Vagina (tissue), 2 donors: ENCODE measurements around the gene GNPTG. TPM values are rescaled to one million over a fixed set of nuclear protein-coding genes. Genes with fewer than 3 reads are reported as not detected.

Experiments used
- DNase-seq, 2 donors: peaks; one replicate each; pipeline ENCODE4 v3.0.0-alpha.2; 2017; ENCODE audit errors: extremely low spot score in 2 of 2
- H3K27ac ChIP-seq: fragments of 200-600 bp; sonication (generic); one replicate; pipeline ENCODE4 v1.5.1; 2019
- H3K27me3 ChIP-seq: fragments of 200-600 bp; sonication (generic); one replicate; pipeline ENCODE4 v1.5.1; 2019
- H3K36me3 ChIP-seq, 2 donors: fragments of 200-600 bp; sonication (generic); one replicate each; pipeline ENCODE4 v1.5.1; 2017 to 2019
- H3K4me1 ChIP-seq: fragments of 200-600 bp; sonication (generic); one replicate; pipeline ENCODE4 v1.5.1; 2019
- H3K4me3 ChIP-seq, 2 donors: fragments of 200-600 bp; sonication (generic); 1 replicate in 1 of 2; 2 replicates in 1 of 2; pipeline ENCODE4 v1.5.1; 2016 to 2019
- H3K9me3 ChIP-seq: fragments of 200-600 bp; sonication (generic); one replicate; pipeline ENCODE4 v1.5.1; 2019
- POLR2A ChIP-seq, 2 donors: fragments of 450-650 bp; IDR thresholded peaks; one replicate each; pipeline ENCODE4 v1.6.1; 2017; ENCODE audit warnings: antibody characterized with exemption in 2 of 2, mild to moderate bottlenecking in 2 of 2, moderate library complexity in 2 of 2
- POLR2AphosphoS5 ChIP-seq, 2 donors: sonication (generic); formaldehyde crosslinking; IDR thresholded peaks; one replicate each; pipeline ENCODE4 v1.9.0; 2017; ENCODE audit warnings: antibody characterized with exemption in 2 of 2, mild to moderate bottlenecking in 2 of 2, low read depth in 1 of 2; ENCODE audit not compliant: insufficient read depth in 1 of 2
- intact Hi-C: fragments of 100-400 bp; cut with DNase I; formaldehyde crosslinking; loops from one replicate; pipeline ENCODE4 v1.15.1; 2023
- total RNA-seq: library from RNA; depleted of rRNA; stranded (reverse); fragments of >200 nt; gene quantifications from one replicate; pipeline ENCODE4 v1.2.3, GENCODE V29; 2016
- TF ChIP-seq, protein P1 (sequence below), 3 experiments: fragments of 450-650 bp in 2 of 3; fragments of 200-600 bp in 1 of 3; sonication (generic) in 1 of 3; IDR thresholded peaks; one replicate each; pipeline ENCODE4 v1.5.1; 2017 to 2019; ENCODE audit warnings: antibody characterized with exemption in 3 of 3, mild to moderate bottlenecking in 2 of 3, moderate library complexity in 2 of 3

Gene GNPTG
- total RNA-seq, 1 donor from 2014 or later, result 63.3 TPM

DNA sequence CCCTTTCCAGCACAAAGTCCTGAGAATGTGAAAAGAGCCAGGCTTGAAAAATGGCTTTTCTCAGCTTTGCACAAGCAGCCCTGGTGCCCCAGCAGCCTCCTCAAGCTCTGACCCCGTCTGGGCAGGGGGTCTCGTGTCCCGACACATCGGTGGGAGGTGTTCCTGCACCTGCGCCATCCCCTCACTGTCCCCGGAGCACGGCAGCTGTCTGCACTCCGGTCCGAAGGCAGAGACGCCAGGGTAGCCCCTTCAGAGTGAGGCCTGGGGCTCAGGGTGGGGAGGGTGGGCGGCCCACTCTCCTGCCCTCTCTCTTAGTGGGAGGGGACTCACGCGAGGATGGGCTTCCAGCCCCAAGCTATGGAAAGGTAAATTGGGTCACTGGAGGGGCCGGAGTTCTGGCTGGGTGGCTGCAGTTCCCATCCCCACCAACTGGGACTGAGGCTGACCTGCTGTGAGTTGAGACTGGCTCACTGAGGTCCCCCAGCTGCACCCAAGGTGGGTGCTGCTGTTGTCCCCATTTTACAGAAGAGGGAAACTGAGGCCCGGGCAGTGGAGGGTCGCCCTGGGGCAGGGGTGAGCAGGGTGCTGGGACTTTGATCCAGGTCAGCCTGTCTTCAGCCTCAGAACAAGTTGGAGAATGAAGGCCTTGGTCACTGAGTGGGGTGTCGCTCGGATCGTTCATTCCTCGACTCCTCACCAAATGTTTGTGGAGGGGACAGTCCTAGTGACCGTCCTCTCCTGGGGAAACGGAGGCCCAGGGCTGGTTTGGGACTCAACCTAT lies 20.6 kb upstream of the GNPTG start:
- Histone ChIP-seq H3K36me3 (no peaks in the 10 kb centered on the region), H3K4me1 (peaks cover 29% of the 10 kb centered on the region), H3K27ac (no peak overlapping the region), H3K9me3 (no peaks in the 10 kb centered on the region), H3K27me3 (peaks cover 11% of the 10 kb centered on the region), H3K4me3 (peak overlapping the region; percentile 18 to 35)
- no peak for DNase-seq
- intact Hi-C loops, result loop anchor here (5.0 kb wide), 1 partner anchor 246 kb away; no protein-coding TSS in a partner anchor
- TF ChIP-seq POLR2A (IDR thresholded peaks at IDR 0.05), result no peak
- TF ChIP-seq, protein P1, sequence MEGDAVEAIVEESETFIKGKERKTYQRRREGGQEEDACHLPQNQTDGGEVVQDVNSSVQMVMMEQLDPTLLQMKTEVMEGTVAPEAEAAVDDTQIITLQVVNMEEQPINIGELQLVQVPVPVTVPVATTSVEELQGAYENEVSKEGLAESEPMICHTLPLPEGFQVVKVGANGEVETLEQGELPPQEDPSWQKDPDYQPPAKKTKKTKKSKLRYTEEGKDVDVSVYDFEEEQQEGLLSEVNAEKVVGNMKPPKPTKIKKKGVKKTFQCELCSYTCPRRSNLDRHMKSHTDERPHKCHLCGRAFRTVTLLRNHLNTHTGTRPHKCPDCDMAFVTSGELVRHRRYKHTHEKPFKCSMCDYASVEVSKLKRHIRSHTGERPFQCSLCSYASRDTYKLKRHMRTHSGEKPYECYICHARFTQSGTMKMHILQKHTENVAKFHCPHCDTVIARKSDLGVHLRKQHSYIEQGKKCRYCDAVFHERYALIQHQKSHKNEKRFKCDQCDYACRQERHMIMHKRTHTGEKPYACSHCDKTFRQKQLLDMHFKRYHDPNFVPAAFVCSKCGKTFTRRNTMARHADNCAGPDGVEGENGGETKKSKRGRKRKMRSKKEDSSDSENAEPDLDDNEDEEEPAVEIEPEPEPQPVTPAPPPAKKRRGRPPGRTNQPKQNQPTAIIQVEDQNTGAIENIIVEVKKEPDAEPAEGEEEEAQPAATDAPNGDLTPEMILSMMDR (IDR thresholded peaks at IDR 0.05), result no peak
- no peak for TF ChIP-seq POLR2AphosphoS5 (IDR thresholded peaks at IDR 0.05; ENCODE audit: insufficient read depth in 1 of 2, low read depth in 1 of 2)

DNA sequence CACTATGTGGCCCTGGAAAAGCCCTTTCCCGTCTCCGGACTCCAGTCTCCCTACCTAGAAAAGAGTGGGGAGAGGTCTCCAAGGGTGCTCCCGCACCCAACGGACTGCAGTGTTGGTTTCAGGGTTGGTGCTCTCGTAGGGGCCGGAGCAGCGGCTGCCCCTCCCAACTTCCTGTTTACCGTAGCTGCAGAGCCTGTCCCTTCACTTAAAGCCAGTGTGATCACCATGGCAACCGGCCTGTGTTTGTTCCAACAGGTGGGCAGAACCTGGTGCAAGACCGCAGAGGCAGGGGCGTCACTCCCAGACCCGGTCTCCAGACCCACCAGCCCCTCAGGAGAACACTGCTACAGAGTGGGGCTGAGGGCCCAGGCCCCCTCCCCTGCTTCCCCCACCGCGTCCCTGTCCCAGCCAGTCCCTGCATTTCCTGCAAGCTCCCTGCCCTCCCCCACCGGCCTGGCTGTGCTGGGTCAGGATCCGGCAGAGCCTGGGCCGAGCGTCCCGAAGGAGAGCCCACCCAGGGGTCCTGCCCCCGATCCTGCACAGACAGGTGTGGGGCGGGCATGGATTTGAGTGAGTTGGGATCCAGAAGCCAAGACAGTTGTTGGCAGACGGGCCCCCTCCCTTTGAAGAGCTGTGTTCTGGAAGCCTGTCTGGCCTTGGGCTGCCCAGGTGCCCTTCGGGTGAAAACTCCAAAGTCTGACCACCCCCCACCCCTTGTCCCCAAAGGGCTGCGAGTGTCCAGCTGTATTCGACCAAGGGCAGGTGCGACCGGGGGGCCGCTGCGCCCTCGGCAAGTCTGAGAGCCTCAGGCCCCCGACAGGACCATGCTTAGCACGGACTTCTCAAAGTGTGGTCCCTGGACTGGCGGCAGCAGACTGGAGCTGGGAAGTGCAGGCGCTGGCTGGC lies 19.8 kb upstream of the GNPTG start:
- DNase-seq, result no peak

DNA sequence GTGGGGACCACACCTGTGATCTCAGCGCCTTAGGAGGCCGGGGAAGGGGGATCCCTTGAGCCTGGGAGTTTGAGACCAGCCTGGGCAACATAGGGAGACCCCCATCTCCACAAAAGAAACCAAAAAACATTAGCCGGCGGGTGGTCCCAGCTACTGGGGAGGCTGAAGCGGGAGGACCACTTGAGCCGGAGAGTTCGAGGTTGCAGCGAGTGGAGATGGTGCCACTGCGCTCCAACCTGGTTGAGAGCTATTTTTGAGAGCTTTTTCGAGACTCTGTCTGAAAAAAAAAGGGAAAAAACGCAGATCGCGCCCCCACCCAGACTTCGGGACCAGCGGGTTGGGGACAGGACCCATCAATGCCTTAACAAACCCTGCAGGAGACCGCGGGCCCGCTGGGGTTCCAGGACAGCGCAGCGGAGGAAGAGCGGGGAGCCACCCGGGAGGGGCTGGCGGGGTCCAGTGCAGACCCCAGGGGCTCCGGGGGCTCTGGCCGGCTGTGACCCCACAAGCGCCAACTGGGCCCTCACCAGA lies 19.0 kb upstream of the GNPTG start:
- intact Hi-C loops, result loop anchor here (5.0 kb wide), 1 partner anchor 245 kb away; no protein-coding TSS in a partner anchor
- Histone ChIP-seq H3K9me3 (no peaks in the 10 kb centered on the region), H3K4me3 (peak overlapping the region; percentile 35 to 41), H3K27me3 (peaks cover 11% of the 10 kb centered on the region), H3K36me3 (no peaks in the 10 kb centered on the region), H3K27ac (no peak overlapping the region), H3K4me1 (peaks cover 29% of the 10 kb centered on the region)
- TF ChIP-seq POLR2A (IDR thresholded peaks at IDR 0.05) (no peak), POLR2AphosphoS5 (IDR thresholded peaks at IDR 0.05; ENCODE audit: insufficient read depth in 1 of 2, low read depth in 1 of 2) (no peak)
- TF ChIP-seq, protein P1 (IDR thresholded peaks at IDR 0.05), result no peak
- DNase-seq, result no peak

More for the DNA sequence above, 19.8 kb upstream of the GNPTG start:
- no peaks in the 10 kb centered on the region for H3K36me3 ChIP-seq
- intact Hi-C loops, result loop anchor here (5.0 kb wide), 1 partner anchor 245 kb away; no protein-coding TSS in a partner anchor
- H3K4me3 ChIP-seq, result peak overlapping the region; percentile 18 to 35
- no peak for TF ChIP-seq POLR2AphosphoS5 (IDR thresholded peaks at IDR 0.05; ENCODE audit: insufficient read depth in 1 of 2, low read depth in 1 of 2)
- TF ChIP-seq, protein P1 (IDR thresholded peaks at IDR 0.05), result no peak
- TF ChIP-seq POLR2A (IDR thresholded peaks at IDR 0.05), result no peak
- H3K9me3 ChIP-seq, result no peaks in the 10 kb centered on the region
- peaks cover 11% of the 10 kb centered on the region for H3K27me3 ChIP-seq
- peaks cover 29% of the 10 kb centered on the region for H3K4me1 ChIP-seq
- H3K27ac ChIP-seq, result no peak overlapping the region

DNA sequence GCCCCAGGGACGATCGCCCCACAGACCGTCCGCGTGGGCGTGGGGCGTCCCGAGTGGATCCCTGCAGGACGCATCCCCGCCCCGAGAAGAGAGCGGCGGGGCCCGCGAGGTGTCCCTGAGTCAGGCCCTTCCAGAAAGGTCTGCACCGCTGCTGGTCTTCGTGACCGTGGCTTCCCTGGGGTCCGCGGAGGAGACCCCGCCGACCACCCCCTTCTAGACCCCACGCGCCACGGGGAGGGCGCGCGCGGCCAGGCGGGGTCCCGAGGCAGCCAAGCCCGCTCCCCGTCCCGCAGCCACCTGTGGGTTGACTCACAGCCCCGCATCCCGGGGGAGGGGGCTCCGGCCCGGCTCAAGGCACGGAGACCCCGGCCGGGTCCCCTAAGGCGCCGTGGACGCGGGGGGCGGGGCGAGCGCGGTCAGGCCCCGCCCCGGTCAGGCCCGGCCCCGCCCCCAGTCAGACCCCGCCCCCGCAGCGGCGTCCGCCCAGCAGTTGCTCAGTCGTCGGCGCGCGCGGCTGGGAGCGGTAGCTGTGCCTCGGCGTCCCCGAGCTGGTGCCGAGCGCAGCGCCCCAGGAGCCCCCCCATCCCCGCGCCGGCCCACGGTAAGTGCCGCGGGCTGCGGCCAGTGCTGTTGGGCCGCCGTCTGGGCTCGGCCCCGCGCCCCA lies 18.4 kb upstream of the GNPTG start, which contains the start of gene BAIAP3:
Gene BAIAP3 (plus strand): TSS at position 497 of the 664 bp plus-strand sequence. CDS start 4,905 bp downstream, outside the sequence.
- H3K4me3 ChIP-seq, result peak within 1 kb of the TSS; percentile 35 to 41
- no peak for DNase-seq
- H3K27ac ChIP-seq, result no peak within 1 kb of the TSS
- H3K9me3 ChIP-seq, result no peaks in the 10 kb centered on the region
- intact Hi-C loops, result loop anchor here (5.0 kb wide), 1 partner anchor 244 kb away; no protein-coding TSS in a partner anchor
- peaks cover 29% of the 10 kb centered on the region for H3K4me1 ChIP-seq
- no peaks in the 10 kb centered on the region for H3K36me3 ChIP-seq
- H3K27me3 ChIP-seq, result peaks cover 11% of the 10 kb centered on the region
- TF ChIP-seq, protein P1 (IDR thresholded peaks at IDR 0.05), result no peak
- no peak for TF ChIP-seq POLR2AphosphoS5 (IDR thresholded peaks at IDR 0.05; ENCODE audit: insufficient read depth in 1 of 2, low read depth in 1 of 2)
- no peak for TF ChIP-seq POLR2A (IDR thresholded peaks at IDR 0.05)
